Naive thymus-derived CD4-positive, alpha-beta T cell (primary cell): ENCODE measurements around the gene RANBP2. TPM values are rescaled to one million over a fixed set of nuclear protein-coding genes. Genes with fewer than 3 reads are reported as not detected.

ENCODE experiments used
- polyA plus RNA-seq, 2 donors: library from polyadenylated mRNA; unstranded; fragments of 300-500 nt; fragmentation: Illumina TruSeq; gene quantifications; one replicate each; pipeline ENCODE4 v1.2.3, GENCODE V29; 2021
- total RNA-seq, 6 experiments: library from RNA in 5 of 6; stranded (reverse) in 5 of 6; gene quantifications; 1 replicate in 5 of 6; 2 replicates in 1 of 6; pipeline ENCODE4 v1.2.3 and lab custom pipeline; 2021 to 2026

The RANBP2 gene
- total and polyA plus RNA-seq, 7 experiments from 2014 or later, result 15.2 to 118 (median 80.3) TPM

Other genes starting within 250 kb of the RANBP2 start
- 10 to 100 TPM; 25.3 to 75.3 (median 49.9) TPM for gene LIMS1, start 185.0 kb upstream of the RANBP2 start, total RNA-seq
- gene LIMS1, start 185.0 kb upstream of the RANBP2 start, polyA plus RNA-seq, result 10 to 100 TPM; 53.5 to 56.7 TPM
- 10 to 100 TPM in 1 of 5 experiments, 1 to 10 TPM in 4; 2.7 to 10.5 (median 7.5) TPM for gene CCDC138, start 67.3 kb downstream of the RANBP2 start, total RNA-seq
- gene CCDC138, start 67.3 kb downstream of the RANBP2 start, polyA plus RNA-seq, result 1 to 10 TPM; 5.7 to 7.3 TPM